Tibial artery (tissue), 4 donors: ENCODE measurements around the gene TMEM138.

Source experiments
- DNase-seq, 2 donors: peaks; one replicate each; pipeline ENCODE4 v3.0.0-alpha.2; 2019
- H3K27ac ChIP-seq, 2 donors: fragments of 200-600 bp; sonication (generic) in 1 of 2; 1 replicate in 1 of 2; 2 replicates in 1 of 2; pipeline ENCODE4 v1.5.1; 2018 to 2019; ENCODE audit warnings: mild to moderate bottlenecking in 1 of 2
- H3K27me3 ChIP-seq, 2 donors: fragments of 200-600 bp; sonication (generic) in 1 of 2; one replicate each; pipeline versions ENCODE4 v1.5.1 to v1.6.0; 2016 to 2019
- H3K36me3 ChIP-seq, 3 donors: fragments of 200-600 bp; sonication (generic) in 2 of 3; one replicate each; pipeline ENCODE4 v1.5.1; 2016 to 2019; ENCODE audit warnings: mild to moderate bottlenecking in 2 of 3
- H3K4me1 ChIP-seq, 4 donors: fragments of 200-600 bp; sonication (generic) in 2 of 4; 1 replicate in 3 of 4; 2 replicates in 1 of 4; pipeline ENCODE4 v1.5.1; 2016 to 2019
- H3K4me3 ChIP-seq, 2 donors: fragments of 200-600 bp; sonication (generic) in 1 of 2; 1 replicate in 1 of 2; 2 replicates in 1 of 2; pipeline ENCODE4 v1.5.1; 2018 to 2019; ENCODE audit warnings: mild to moderate bottlenecking in 2 of 2
- H3K9me3 ChIP-seq, 3 donors: fragments of 200-600 bp; sonication (generic) in 1 of 3; one replicate each; pipeline ENCODE4 v1.5.1; 2016 to 2019
- intact Hi-C: fragments of 100-400 bp; cut with DNase I; formaldehyde crosslinking; loops from one replicate; pipeline ENCODE4 v1.15.0; 2023; ENCODE audit warnings: low total_unique reads
- TF ChIP-seq, protein P1 (sequence below), 2 experiments: fragments of 200-600 bp in 1 of 2; fragments of 450-650 bp in 1 of 2; IDR thresholded peaks; one replicate each; pipeline ENCODE4 v1.5.1; 2017 to 2019; ENCODE audit warnings: antibody characterized with exemption in 2 of 2, mild to moderate bottlenecking in 1 of 2, moderate library complexity in 1 of 2

TMEM138 gene

DNA sequence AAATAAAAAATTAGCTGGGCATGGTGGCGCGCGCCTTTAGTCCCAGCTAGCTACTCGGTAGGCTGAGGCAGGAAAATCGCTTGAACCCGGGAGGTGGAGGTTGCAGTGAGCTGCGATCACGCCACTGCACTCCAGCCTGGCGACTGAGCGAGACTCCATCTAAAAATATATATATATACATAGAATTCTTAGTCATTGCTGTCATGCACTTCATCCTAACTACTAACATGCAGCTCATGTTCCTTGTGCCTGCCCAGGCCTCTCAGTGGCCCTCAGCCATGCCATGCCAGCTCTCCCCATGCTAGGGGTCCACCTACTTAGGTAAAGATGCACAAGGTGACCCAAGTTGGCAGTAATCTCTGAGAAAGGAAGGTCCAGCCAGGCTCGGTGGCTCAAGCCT, 3.6 kb upstream of the TMEM138 start:
- no peak overlapping the region for H3K4me3 ChIP-seq
- peaks cover 9 to 26% (median 24%) of the 10 kb centered on the region in 3 donors for H3K36me3 ChIP-seq
- peaks cover 0 to 31% (median 13%) of the 10 kb centered on the region in 4 donors for H3K4me1 ChIP-seq
- no peak overlapping the region for H3K27ac ChIP-seq
- no peaks in the 10 kb centered on the region for H3K9me3 ChIP-seq
- H3K27me3 ChIP-seq = no peaks in the 10 kb centered on the region
- TF ChIP-seq, protein P1, sequence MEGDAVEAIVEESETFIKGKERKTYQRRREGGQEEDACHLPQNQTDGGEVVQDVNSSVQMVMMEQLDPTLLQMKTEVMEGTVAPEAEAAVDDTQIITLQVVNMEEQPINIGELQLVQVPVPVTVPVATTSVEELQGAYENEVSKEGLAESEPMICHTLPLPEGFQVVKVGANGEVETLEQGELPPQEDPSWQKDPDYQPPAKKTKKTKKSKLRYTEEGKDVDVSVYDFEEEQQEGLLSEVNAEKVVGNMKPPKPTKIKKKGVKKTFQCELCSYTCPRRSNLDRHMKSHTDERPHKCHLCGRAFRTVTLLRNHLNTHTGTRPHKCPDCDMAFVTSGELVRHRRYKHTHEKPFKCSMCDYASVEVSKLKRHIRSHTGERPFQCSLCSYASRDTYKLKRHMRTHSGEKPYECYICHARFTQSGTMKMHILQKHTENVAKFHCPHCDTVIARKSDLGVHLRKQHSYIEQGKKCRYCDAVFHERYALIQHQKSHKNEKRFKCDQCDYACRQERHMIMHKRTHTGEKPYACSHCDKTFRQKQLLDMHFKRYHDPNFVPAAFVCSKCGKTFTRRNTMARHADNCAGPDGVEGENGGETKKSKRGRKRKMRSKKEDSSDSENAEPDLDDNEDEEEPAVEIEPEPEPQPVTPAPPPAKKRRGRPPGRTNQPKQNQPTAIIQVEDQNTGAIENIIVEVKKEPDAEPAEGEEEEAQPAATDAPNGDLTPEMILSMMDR (IDR thresholded peaks at IDR 0.05) = no peak
- DNase-seq = no peak
- intact Hi-C loops = no loop called here

- DNase-seq = no peak
- intact Hi-C loops = no loop called here
- H3K9me3 ChIP-seq = no peaks in the 10 kb centered on the region
- H3K4me3 ChIP-seq = no peak overlapping the region
- no peaks in the 10 kb centered on the region for H3K27me3 ChIP-seq
- H3K27ac ChIP-seq = no peak overlapping the region
- TF ChIP-seq, protein P1 (IDR thresholded peaks at IDR 0.05) = no peak
- H3K4me1 ChIP-seq = peaks cover 0 to 34% (median 15%) of the 10 kb centered on the region in 4 donors
- peaks cover 11 to 23% (median 22%) of the 10 kb centered on the region in 3 donors for H3K36me3 ChIP-seq
Observed at GRCh38 chr11:61359516-61359915, 2.7 kb upstream of the TMEM138 start.

GRCh38 chr11:61361237-61361740, 885 bp upstream of the TMEM138 start:
- Histone ChIP-seq H3K27me3 (no peaks in the 10 kb centered on the region), H3K4me1 (peaks cover 0 to 42% (median 16%) of the 10 kb centered on the region in 4 donors), H3K27ac (peak overlapping the region; percentile 87 to 99), H3K36me3 (peaks cover 25 to 26% (median 26%) of the 10 kb centered on the region in 3 donors), H3K9me3 (no peaks in the 10 kb centered on the region), H3K4me3 (peak overlapping the region; percentile 60 to 89)
- TF ChIP-seq, protein P1 (IDR thresholded peaks at IDR 0.05) = no peak
- intact Hi-C loops = loop anchor here (1.0 kb wide), 1 partner anchor 18 kb away; no protein-coding TSS in a partner anchor
- no peak for DNase-seq

GRCh38 chr11:61362542-61362875, 335 bp downstream of the TMEM138 start:
- no peak for DNase-seq
- Histone ChIP-seq H3K4me3 (peak overlapping the region; percentile 60 to 89), H3K36me3 (peaks cover 34 to 38% (median 35%) of the 10 kb centered on the region in 3 donors), H3K27me3 (no peaks in the 10 kb centered on the region), H3K4me1 (peaks cover 0 to 50% (median 16%) of the 10 kb centered on the region in 4 donors), H3K27ac (peak overlapping the region; percentile 87 to 99), H3K9me3 (no peaks in the 10 kb centered on the region)
- TF ChIP-seq, protein P1 (IDR thresholded peaks at IDR 0.05) = no peak
- intact Hi-C loops = no loop called here

GRCh38 chr11:61364012-61364675, 2.0 kb downstream of the TMEM138 start:
- no peaks in the 10 kb centered on the region for H3K9me3 ChIP-seq
- TF ChIP-seq, protein P1 (IDR thresholded peaks at IDR 0.05) = no peak
- DNase-seq = no peak
- intact Hi-C loops = no loop called here
- no peaks in the 10 kb centered on the region for H3K27me3 ChIP-seq
- peaks cover 0 to 50% (median 16%) of the 10 kb centered on the region in 4 donors for H3K4me1 ChIP-seq
- H3K27ac ChIP-seq = peak overlapping the region in 1 of 2 donors; percentile 6
- H3K4me3 ChIP-seq = no peak overlapping the region
- peaks cover 50 to 54% (median 50%) of the 10 kb centered on the region in 3 donors for H3K36me3 ChIP-seq
